Fibroblast of lung (primary cell): ENCODE results near the gene DNAJC27. TPM values are rescaled to one million over a fixed set of nuclear protein-coding genes. Genes with fewer than 3 reads are reported as not detected.

ENCODE experiments used
- DNase-seq, 2 donors: peaks; one replicate each; pipeline versions ENCODE4 v3.0.0 to v3.0.0-alpha.2; 2010; ENCODE audit warnings: low read depth in 2 of 2
- H2AFZ ChIP-seq: 2 replicates; pipeline ENCODE4 v1.5.1; 2012; ENCODE audit warnings: low read length, control low read depth, inconsistent platforms
- H3K27ac ChIP-seq: 2 replicates; pipeline ENCODE4 v1.5.1; 2011; ENCODE audit warnings: low read length, control low read depth; ENCODE audit not compliant: insufficient read depth
- H3K27me3 ChIP-seq: 2 replicates; pipeline ENCODE4 v1.5.1; 2011; ENCODE audit warnings: mild to moderate bottlenecking, low read length; ENCODE audit not compliant: control insufficient read depth, insufficient read depth
- H3K36me3 ChIP-seq: 2 replicates; pipeline ENCODE4 v1.5.1; 2011; ENCODE audit warnings: low read length; ENCODE audit not compliant: control insufficient read depth, insufficient read depth
- H3K4me1 ChIP-seq: 2 replicates; pipeline ENCODE4 v1.5.1; 2011; ENCODE audit warnings: low read length; ENCODE audit not compliant: control insufficient read depth, insufficient read depth; ENCODE audit errors: extremely low read depth
- H3K4me2 ChIP-seq: 2 replicates; pipeline ENCODE4 v1.5.1; 2011; ENCODE audit warnings: low read length, control low read depth; ENCODE audit not compliant: insufficient read depth; ENCODE audit errors: extremely low read depth
- H3K4me3 ChIP-seq, 4 experiments: fragments of 200-600 bp in 1 of 4; sonication (generic) in 1 of 4; replicated peaks in 1 of 4; 2 replicates each; pipeline ENCODE4 v1.5.1; 2011 to 2016; ENCODE audit warnings: low read length in 4 of 4, low read depth in 3 of 4, mild to moderate bottlenecking in 3 of 4, control low read depth in 2 of 4, inconsistent platforms in 1 of 4, mixed read lengths in 1 of 4; ENCODE audit not compliant: insufficient read depth in 1 of 4; ENCODE audit errors: control extremely low read depth in 1 of 4
- H3K79me2 ChIP-seq: 2 replicates; pipeline ENCODE4 v1.5.1; 2012; ENCODE audit warnings: mild to moderate bottlenecking, low read length, inconsistent platforms; ENCODE audit not compliant: control insufficient read depth, insufficient read depth
- H3K9ac ChIP-seq: 2 replicates; pipeline ENCODE4 v1.5.1; 2011; ENCODE audit warnings: mild to moderate bottlenecking, low read length, control low read depth; ENCODE audit not compliant: insufficient read depth
- H3K9me3 ChIP-seq: 2 replicates; pipeline ENCODE4 v1.5.1; 2012; ENCODE audit warnings: low read depth, low read length; ENCODE audit not compliant: control insufficient read depth, insufficient read depth
- H4K20me1 ChIP-seq: 2 replicates; pipeline ENCODE4 v1.5.1; 2011; ENCODE audit warnings: low read length; ENCODE audit not compliant: control insufficient read depth, insufficient read depth; ENCODE audit errors: extremely low read depth
- CTCF ChIP-seq, 2 donors: IDR thresholded peaks in 1 of 2; conservative IDR thresholded peaks in 1 of 2; 1 replicate in 1 of 2; 2 replicates in 1 of 2; pipeline ENCODE4 v1.5.1; 2011 to 2012; ENCODE audit warnings: low read length in 2 of 2, control low read depth in 1 of 2, inconsistent platforms in 1 of 2, low read depth in 1 of 2, mild to moderate bottlenecking in 1 of 2
- EZH2 ChIP-seq: IDR thresholded peaks from 2 replicates; pipeline ENCODE4 v1.5.1; 2012; ENCODE audit warnings: low read length, control low read depth, mild to moderate bottlenecking; ENCODE audit errors: missing control alignments
- polyA plus RNA-seq, 2 donors: library from polyadenylated mRNA; depleted of rRNA in 1 of 2; stranded (reverse) in 1 of 2; unstranded in 1 of 2; fragments of >200 nt; gene quantifications; 2 replicates each; pipeline ENCODE4 v1.2.1, GENCODE V29; 2011 to 2012; ENCODE audit warnings: missing spikeins in 1 of 2
- total RNA-seq: library from RNA; depleted of rRNA; stranded (reverse); fragments of >200 nt; gene quantifications from 2 replicates; pipeline ENCODE4 v1.2.1, GENCODE V29; 2014

Gene DNAJC27
- total and polyA plus RNA-seq, 2 donors (not counting 1 experiment from before 2014, with no cell fraction given) = 5.0 to 7.3 TPM

GRCh38 chr2:24893934-24894333 lies 77.8 kb downstream of the DNAJC27 start:
- TF ChIP-seq CTCF (conservative IDR thresholded peaks at IDR 0.05 in 1 of 2, IDR thresholded peaks at IDR 0.05 in 1 of 2; ENCODE audit: low read depth in 1 of 2, low read length in 2 of 2) (no peak), EZH2 (no peak)
- no peak overlapping the region for H3K4me2 ChIP-seq
- no peaks in the 10 kb centered on the region for H4K20me1 ChIP-seq
- H3K9ac ChIP-seq = no peak overlapping the region
- H3K36me3 ChIP-seq = no peaks in the 10 kb centered on the region
- peaks cover 3% of the 10 kb centered on the region for H3K4me1 ChIP-seq
- H3K9me3 ChIP-seq = no peaks in the 10 kb centered on the region
- H2AFZ ChIP-seq = no peak overlapping the region
- DNase-seq = peak; percentile 29 to 72
- no peaks in the 10 kb centered on the region for H3K27me3 ChIP-seq
- no peaks in the 10 kb centered on the region for H3K79me2 ChIP-seq
- H3K27ac ChIP-seq = no peak overlapping the region
- H3K4me3 ChIP-seq = no peak overlapping the region

Other genes with a start within 250 kb of the DNAJC27 start
- 23.6 and 29.9 TPM in 2 replicates for gene PTRHD1, start 178.6 kb downstream of the DNAJC27 start, total RNA-seq
- 22.5 and 26.3 TPM in 2 replicates for gene PTRHD1, start 178.6 kb downstream of the DNAJC27 start, polyA plus RNA-seq
- 3.3 and 9.1 TPM in 2 replicates for gene CENPO, start 178.5 kb downstream of the DNAJC27 start, total RNA-seq
- gene CENPO, start 178.5 kb downstream of the DNAJC27 start, polyA plus RNA-seq = 12.7 and 31.8 TPM in 2 replicates
- gene ADCY3, start 51.7 kb downstream of the DNAJC27 start, total RNA-seq = 33.0 and 33.4 TPM in 2 replicates
- gene ADCY3, start 51.7 kb downstream of the DNAJC27 start, polyA plus RNA-seq = 48.4 and 90.2 TPM in 2 replicates
- gene EFR3B, start 70.1 kb upstream of the DNAJC27 start, total RNA-seq = 0.50 and 0.51 TPM in 2 replicates
- gene EFR3B, start 70.1 kb upstream of the DNAJC27 start, polyA plus RNA-seq = 0.03 and 0.24 TPM in 2 replicates
- 0.66 and 1.8 TPM in 2 replicates for gene POMC, start 196.6 kb upstream of the DNAJC27 start, total RNA-seq
- gene POMC, start 196.6 kb upstream of the DNAJC27 start, polyA plus RNA-seq = 0.33 TPM in 1 of 2 replicates, not detected in the other